DMS 273 (cell line): Measurements from ENCODE around the gene C15orf40.
A peak's percentile ranks its signal among the peaks of the same experiment; 100 is the strongest.
"Not testable (repeated sequence)": the region's sequence is repeated elsewhere in the genome, so short reads cannot be mapped to it uniquely, and the experiment has no call there.

Experiments used
- DNase-seq: peaks from one replicate; lab custom pipeline; 2025; ENCODE audit not compliant: unreplicated experiment; lab: John Stamatoyannopoulos, UW

The C15orf40 gene

DNA sequence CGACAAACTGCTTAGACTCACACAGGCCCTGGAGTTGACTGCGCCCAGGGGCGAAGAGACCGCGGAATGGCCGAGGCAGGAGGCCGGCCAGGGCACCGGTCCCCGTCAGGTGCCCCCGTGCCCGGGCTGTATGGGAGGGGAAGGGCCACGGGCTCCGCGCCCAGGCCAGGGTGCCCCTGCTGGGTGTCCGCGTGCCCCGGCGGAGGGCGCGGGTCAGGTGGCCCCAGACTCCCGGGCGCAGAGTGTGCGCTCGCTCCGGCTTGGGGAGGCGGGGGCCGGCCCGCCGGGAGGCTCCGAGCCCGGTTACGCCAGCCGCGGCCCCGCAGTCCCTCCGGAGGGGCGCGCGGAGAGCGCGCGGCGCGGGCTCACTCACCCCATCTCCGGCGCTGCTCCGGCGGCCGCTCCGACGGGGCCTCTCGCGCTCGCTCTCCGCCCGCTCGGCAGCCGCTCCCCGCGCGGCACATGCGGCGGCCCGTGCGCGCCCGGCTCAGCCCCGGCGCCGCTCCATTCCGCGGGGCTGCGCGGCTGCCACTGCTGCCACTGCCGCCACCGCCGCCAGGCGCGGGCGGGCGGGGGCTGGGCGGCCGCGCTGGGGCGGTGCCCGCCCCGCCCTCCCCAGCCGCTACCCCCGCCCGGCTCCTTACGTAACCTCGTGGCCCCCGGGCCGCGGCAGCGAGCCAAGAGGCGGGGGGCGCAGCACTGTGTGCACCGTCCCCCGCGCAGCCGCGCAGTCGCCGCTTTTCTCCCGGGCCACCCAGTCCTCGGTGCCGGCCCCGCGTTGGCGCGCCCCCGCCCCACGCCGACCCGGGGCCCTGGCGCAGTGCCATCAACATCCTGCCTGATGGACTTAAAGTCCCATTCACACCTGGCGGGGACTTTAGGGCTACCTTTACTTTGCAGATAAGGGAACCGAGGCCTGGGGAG, 59.0 kb downstream of the C15orf40 start, which contains the start of gene HOMER2:
TSS of gene HOMER2 (minus strand) at position 563 of the 924 bp plus-strand sequence. CDS start at position 378, 185 bp downstream.
- DNase-seq, result peak; percentile 70

DNA sequence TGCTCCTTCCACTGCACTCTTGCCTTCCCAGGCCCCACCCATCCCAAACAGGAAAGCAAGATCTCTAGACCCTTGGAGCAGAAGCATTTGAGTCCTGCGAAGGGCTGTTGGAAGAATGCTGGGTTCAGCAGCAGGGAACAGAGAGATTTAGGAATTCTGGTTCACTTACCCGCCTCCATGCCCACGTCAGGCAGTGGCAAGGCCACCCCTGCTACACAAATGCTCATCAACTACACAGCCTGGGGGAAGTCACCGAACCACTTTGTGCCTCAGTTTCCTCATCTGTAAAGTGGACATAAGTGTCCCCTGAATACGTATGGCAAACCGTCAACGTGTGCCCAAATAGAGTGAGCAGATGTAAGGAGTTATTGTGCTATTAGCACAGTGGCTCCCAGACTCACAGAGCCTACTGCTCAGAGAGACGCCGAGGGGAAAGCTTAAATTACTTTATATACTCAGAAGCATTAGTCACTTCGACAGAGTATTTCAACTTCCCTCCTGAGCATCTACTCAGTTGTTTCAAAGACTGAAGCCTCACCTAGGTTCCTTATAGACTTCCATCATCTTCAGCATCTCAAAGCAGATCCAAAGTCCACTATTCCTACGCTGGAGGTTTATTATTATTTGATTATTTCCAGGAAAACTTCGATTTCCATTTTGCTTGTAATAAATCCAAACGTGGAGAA, 59.8 kb downstream of the C15orf40 start:
- DNase-seq, result peak; percentile 30

DNA sequence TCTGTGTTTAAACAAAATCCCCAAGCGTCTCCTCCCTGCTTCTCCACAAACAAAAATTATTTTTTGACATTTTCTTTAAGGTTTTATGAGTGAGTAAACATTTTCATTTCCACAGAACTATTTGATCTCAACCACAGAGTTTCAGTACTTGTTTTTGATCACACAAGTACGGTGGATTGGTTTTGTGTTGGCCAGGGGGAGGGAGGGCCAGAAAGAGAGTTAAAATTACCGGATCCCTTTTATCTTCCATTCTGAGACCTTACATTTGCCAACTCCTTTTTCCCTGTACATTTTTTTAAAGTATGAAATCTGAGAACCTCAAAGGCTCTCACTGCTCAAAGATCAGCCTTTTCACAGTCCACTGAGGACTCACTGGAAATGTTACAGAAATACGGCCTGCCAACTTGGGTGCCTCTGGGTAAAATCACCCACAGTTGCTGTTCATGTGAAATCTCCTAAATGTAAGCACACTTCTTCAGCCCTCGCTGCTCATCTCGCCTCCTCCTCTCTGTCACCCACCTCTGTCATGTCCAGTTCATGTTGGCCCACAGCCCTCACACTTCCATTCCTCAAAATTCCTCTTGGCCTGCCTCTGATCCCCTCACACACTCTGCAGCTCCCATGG, 60.6 kb downstream of the C15orf40 start:
- no peak for DNase-seq

DNA sequence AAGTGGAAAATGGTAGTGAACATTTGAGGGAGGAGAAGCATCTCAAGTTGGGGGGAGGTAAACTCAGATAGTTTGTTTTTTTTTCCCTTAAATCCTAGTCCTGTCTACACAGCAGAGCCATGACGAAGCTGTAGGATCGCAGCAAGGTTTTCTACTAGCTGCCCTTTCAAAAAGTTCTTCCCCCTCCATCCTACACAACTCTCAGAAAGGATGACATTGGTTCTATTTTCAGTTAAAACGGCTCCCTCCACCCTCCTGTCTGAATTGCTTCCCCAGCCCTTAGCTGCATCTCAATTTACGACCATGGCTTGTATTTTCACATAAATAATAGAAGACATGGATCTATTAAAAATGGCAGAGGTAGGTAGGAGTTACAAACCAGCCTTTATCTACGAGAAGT, 61.1 kb downstream of the C15orf40 start:
- DNase-seq, result no peak

DNA sequence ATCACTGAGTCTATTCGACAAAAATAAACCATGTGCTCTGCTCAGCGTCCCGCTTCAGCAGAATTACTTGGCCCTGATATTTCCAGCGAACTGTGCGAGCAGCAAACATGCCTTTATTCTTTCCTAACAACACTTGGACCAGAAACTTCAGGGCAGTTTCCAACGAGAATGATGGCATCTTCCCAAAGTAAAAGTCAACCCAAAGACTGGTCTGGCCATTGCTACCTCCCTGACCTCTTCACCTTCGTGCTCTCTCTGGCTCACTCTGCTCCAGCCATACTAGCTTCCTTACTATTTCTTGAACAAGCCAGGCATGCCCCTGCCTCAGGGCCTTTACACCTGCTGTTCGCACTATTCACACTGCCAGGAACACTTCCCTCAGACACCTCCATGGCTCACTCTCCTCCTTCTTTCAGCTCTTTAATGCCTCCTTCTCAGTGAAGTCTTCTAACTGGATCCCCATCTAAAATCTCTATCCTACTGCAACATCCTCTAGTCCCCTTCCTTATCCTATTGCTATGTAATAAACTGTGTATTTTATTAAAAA, 65.2 kb downstream of the C15orf40 start:
- no peak for DNase-seq

DNA sequence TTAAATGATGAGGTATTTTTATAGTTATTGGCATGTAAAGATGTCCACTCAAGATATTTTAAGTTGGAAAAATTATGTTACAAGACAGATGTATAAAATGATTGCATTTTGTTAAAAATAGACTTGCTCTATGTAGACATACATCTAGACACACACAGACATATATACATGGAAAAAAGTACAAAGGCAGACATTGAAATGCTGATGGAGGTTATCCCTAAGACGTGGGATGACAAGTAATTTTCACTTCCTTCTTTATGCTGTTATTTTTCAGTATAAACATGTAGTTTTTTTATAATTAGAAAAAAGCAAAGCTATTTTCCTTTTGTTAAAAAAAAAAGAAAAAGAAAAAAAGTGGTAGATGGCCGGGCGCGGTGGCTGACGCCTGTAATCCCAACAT, 66.1 kb downstream of the C15orf40 start:
- DNase-seq, result no peak

DNA sequence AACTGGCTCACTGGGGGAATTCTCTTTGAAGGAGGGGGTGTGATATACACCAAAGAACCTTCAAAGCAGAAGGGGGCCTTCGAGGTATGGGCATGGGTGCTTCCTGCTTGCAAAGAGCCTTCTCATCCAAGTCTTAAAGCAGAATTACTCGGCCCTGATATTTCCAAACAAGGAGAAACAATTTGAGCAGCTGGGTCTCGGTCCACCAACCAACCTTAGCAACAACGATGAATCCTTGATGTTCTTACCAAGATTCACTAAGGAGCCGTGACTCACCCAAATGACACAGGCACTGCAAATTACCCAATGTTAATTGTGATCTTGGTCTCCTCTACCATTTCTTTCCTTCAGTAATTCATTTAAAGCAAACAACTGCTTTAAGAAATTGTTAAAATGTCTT, 66.6 kb downstream of the C15orf40 start:
- no peak for DNase-seq

DNA sequence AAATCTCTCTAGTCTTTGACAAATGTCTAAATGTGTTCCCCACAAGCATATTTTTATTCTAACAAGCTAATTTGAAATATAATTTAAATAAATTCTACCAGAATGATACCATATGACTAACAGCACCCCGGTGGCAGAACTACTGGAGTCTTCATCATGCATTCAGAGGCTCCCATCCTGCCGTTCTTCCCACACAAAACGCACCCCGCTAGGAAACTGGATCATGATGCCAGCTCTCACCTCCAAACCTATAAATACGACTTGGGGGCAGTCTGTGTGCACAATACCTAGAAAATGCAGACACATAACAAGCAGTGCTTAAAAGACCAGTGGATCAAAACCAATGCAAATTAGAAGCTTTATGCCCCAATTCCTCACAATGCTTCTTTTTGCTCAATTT, 67.4 kb downstream of the C15orf40 start:
- no peak for DNase-seq

DNA sequence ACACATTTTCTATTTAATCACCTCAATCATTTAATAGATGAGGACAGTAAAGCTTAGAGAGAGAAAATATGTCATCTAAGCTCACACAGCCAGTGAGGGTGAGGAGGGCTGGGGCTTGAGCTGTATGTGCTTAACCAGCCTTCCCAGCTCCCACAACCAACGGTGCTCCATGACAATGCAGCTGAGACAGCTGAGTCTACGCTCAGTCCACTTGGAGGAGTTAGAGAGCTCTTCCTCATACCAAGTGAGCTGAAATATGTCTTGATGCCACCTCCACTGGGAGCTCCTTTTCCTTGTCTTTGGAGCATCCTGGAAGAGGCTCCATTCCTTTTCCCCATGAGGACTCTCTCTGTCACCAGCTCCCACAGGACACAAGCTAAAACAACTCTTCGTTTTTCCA, 68.3 kb downstream of the C15orf40 start:
- DNase-seq, result no peak

DNA sequence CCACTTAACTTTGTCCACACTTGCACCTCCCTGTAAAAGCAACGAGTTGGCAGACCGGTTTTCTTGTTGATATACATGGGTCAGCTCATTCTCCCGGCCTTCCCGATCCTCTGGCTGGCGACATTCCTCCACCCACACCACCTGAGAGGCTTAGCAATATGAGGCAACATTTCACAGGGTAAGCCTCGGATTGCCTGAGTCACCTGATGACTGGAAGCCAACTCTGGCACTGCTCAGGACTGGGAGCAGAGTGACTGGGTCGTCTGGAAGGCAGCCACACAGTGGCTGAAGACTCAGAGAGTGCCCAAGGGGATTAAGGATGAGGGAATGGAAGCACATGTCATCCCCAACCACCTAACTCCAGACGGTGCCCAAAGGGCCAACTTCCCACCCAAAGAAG, 68.7 kb downstream of the C15orf40 start:
- DNase-seq, result no peak

DNA sequence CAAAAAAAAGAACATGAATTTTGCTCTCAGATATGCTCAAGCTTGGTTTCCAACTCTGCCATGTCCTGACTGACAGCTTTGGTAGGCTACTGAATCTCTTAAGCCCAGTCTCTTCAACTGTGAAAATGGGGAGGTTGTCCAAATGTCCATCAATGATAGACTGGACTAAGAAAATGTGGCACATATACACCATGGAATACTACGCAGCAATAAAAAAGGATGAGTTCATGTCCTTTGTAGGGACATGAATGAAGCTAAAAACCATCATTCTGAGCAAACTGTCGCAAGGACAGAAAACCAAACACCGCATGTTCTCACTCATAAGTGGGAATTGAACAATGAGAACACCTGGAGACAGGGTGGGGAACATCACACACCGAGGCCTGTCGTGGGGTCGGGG, 71.8 kb downstream of the C15orf40 start:
- DNase-seq, result not testable (repeated sequence)
